Inferior parietal cortex (tissue), 1 donor: ENCODE results near the gene FICD.
A peak's percentile ranks its signal among the peaks of the same experiment; 100 is the strongest.
"Not testable (repeated sequence)": the region's sequence is repeated elsewhere in the genome, so short reads cannot be mapped to it uniquely, and the experiment has no call there.

Experiments used
- DNase-seq: peaks from one replicate; pipeline ENCODE4 v3.0.0-alpha.2; 2016; ENCODE audit errors: extremely low spot score

FICD gene

DNA sequence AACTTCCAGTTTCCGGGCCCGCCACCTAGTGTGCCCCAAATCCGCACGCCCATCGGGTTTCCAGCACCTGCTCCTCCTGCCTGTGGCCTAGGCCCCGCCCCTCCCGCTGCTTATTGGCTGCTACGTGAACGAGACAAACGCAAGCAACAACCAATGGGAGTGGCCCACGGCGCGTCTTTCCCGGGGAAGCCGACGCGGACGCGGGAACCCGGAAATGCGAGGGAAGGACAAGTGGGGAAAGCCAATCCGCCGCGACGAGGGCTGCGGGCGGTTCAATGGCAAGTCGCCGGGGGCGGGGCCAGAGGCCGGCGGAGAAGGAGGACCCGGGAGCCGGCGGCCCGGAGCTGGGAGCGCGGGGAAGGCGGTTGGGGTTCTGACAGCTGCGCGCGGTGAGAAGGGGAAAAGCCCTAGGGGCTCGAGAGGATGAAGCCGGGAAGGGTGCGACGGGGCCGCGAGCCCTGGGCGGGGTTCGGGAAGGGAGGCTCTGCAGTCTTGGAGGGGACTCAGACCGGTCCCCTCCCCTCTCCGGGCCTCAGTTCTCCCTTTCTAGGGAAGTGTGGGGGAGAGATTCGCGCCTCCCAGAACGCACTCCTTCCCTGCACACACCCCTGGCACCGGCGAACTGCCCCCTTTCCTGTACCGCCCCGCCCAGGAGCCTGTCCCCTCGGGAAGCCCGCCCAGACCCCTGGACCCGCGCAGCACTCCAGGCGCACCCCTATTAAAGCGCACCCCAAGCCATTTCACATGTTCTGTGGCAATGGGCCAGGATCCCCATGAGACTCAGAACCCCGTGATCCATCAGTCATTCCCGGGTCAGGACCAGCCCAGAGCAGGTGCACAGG is at the start of gene FICD:
FICD (plus strand) TSS at position 305 of the 842 bp plus-strand sequence. CDS start 1,696 bp downstream, outside the sequence.
- peak; percentile 99 for DNase-seq

DNA sequence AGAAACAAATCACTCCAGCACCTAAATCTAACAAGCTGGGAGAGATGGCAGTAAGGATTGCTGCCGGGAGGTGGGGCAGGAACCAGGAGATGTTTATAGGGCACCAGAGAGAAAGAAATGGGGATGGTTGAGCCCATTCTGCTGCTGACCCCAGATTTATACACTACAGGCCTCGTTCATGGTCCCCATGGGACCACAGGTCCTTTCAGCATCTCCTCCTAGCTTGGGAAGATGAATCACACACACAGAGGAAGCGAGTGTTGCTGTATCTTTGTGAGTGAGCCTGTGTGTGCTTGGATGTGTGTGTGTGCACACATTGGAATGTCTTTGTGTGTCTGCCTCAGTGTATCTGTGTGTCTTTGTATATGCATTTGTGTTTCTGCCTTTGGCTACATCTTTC is 49.7 kb upstream of the FICD start:
- no peak for DNase-seq

GRCh38 chr12:108468196-108468968 is 46.7 kb upstream of the FICD start:
- DNase-seq: peak; percentile 36

DNA sequence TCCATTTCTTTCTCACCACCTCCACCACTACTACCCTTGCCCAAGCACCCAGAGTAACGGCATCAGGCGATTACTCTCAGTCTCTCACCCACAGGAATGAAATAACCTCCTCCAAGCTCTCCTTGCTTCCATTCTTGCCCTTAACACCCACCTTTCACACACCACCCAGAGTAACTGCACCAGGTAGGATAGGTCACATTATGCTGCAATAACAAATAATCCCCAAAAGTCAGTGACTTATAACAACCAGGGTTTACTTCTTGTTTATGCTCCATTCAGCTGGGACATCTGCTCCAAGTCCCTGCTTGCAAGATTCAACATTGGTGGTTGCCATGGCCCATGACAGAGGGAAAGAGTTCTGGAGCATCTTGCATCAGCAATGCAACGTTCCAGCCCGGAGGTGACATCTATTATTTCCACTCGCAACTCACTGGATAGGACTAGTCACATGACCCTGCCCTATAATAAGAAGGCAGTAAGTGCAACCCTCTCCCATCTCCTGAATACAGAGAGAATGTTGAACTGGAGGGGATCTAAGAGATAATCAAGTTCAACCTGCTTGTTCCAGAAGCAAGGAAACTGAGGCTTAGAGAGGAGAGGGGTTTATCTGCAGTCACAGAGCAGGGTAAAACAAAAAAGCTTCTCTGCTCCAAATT is 41.5 kb upstream of the FICD start:
- DNase-seq: no peak

- DNase-seq: no peak
These were observed 39.7 kb upstream of the FICD start for GRCh38 chr12:108475396-108475795.

DNA sequence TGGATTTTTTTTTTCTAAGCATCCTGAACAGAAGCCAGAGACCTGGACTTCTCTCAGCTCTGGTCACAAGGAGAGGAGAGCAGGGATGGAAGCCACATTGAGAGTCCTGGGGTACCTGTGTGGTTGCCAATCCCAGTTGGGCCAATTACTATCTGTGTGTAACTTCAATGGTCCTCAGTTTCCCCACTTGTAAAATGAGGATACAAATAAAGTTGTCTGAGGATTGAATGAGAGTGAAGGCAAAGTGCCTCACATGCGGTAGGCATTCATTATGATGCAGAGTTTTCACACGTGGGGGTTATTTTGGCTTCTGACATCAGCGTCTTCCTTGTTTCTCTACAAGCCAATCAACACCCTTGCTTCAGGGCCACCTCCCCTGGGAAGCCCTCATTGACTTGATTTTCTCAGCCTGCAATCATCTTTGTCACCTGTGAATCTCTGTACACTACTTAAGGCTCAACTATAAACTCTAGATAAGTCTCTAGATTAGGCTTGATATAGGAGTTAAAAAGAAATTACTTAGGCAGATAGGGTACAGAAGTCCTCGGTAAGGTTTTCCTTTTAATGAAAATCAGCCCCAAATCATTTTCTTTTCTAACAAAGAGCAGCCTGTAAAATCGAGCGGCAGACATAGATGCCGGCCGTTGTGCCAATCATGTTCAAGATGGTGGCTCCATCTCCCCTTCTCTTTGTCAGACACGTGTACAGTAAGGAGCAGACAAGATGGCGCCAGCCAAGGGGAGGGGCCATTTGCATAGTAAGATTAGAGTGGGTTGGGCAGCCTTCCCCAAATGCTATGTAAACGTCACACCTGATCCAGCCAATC is 37.8 kb upstream of the FICD start:
- no peak for DNase-seq

DNA sequence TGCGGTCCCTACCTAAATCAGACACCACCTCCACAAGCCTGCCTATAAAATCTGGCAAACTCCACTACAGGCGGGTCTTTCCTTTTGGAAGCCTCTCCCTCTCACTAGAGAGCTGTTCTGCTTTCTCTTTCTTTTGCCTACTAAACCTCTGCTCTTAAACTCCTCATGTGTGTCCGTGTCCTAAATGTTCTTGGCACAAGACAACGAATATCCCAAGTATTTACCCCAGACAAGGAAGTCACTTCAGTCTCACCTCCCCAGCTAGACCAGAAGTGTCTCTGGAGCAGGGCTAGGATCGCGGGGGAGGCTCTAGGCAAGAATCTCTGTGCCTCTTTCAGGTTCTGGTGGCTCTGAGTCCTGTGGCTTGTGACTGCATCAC is 37.2 kb upstream of the FICD start:
- no peak for DNase-seq

DNA sequence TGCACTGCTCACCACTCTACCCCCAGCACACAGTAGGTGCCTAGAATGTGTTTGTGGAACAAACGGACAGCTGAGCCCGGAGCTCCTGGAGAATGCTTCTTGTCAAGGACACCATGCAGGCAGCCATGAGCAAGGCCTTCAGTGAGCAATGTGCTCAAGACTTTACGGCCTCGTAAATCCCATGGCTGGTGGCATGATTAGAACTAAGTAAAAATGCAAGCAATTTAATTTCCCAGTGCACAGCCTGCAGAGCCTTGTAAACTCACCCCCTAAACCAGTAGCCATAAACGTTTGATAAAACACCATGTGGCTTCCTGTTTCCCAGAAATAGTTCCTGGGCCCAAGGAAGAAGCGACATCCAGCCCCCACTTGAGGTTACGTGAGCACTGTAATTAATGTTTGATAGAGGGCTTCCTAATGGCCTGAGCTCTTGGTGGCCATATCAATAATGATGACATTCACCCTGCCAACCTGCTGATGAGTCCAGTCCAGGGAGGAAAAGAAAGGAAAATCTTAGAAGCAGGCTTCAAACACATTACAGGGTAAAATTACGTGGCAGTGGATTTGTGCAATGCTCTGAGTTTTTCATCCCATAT is 36.4 kb upstream of the FICD start:
- no peak for DNase-seq

- DNase-seq: no peak
These were observed 35.6 kb upstream of the FICD start for GRCh38 chr12:108479364-108480070.

GRCh38 chr12:108482717-108483212 is 32.3 kb upstream of the FICD start:
- DNase-seq: no peak

GRCh38 chr12:108483213-108484059 is 31.6 kb upstream of the FICD start:
- no peak for DNase-seq

GRCh38 chr12:108484431-108484830 is 30.6 kb upstream of the FICD start:
- DNase-seq: no peak

- no peak for DNase-seq
These were observed 30.2 kb upstream of the FICD start for GRCh38 chr12:108484845-108485244.

- not testable (repeated sequence) for DNase-seq
These were observed 29.7 kb upstream of the FICD start for GRCh38 chr12:108485371-108485770.

DNA sequence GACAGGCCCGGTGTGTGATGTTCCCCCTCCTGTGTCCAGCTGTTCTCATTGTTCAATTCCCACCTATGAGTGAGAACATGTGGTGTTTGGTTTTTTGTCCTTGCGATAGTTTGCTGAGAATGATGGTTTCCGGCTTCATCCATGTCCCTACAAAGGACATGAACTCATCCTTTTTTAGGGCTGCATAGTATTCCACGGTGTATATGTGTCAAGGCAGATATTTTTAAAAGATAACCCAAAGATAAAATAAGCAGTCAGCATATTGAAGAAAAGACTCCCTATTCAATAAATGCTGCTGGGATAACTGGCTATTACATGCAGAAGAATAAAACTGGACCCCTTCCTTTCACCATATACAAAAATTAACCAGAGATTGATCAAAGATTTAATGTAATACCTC is 28.0 kb upstream of the FICD start:
- DNase-seq: not testable (repeated sequence)

- DNase-seq: no peak
These were observed 23.8 kb upstream of the FICD start for GRCh38 chr12:108491256-108491655.

DNA sequence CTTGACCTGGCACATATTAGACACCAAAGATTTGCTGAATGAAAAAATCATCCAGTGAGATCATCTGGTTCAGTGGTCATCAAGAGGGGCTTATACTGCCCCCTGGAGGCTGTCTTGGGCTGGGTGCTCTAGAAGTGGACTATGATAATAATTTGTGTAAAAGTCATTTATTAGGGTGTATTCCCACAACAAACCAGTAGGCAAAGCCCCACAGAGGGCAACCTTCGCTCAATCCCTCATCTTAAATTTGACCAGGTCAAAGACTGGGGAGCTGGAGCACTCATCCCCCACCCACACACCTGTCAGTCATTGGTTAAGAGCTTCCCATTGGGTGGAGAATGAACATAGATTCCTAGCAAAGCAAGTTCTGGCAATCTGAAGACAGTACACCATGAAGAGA is 20.0 kb upstream of the FICD start:
- DNase-seq: no peak

DNA sequence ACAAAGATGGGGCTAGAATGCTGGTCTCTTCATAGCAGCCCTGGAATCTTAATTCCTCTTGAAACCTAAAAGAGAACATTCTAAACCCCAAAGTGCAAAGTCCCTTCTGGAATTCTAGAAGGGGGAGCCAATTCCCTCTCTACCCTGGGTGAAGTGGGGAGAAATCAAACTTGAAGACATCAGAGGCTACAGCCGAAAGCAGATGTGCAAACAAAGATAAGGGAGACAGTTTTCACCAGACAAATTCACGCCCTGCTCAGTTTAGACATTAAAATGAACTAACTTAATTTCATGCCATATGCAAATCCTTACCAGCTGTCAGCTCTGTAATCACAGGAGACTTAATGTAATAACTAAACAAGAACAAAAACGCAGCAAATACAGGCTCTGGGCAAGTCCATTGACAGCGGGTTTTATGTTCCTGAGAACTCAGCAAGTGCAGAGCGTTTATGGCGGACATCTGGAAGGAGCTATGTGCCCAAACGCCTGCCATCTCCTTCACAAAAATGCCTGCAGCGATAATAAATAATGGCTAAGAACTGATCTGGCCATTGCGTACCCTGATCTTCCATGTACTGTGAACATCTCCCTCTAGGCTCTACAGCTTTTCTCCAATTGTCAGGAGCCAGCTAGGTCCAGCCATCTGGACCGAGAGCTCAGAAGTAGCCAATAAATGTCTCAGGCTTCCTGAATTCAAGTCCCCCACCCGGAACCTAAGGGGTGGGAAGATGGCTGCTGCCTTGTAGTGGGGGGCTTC is 19.1 kb upstream of the FICD start:
- no peak for DNase-seq

DNA sequence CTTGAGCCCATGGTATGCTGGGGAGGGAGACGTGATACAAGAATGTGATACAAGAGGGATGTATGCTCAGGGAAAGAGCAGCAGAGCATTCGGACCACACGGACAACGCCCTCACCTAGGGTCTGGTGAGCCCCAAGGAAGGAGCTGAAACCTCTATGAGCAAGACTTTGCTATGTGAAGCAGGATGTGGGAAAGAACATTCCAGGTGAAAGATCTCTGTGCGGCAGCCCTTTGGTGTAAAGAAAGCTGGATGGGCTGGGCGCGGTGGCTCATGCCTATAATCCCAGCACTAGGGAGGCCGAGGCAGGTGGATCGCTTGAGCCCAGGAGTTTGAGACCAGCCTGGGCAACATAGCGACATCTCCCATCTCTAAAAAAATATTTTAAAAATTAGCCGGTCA is 16.9 kb upstream of the FICD start:
- no peak for DNase-seq
